ENCODE data around the gene WDR93.
A peak's percentile ranks its signal among the peaks of the same experiment; 100 is the strongest.

WDR93 gene

GRCh38 chr15:89654301-89654761 is 36.3 kb upstream of the WDR93 start:
- TF ChIP-seq, protein P1, sequence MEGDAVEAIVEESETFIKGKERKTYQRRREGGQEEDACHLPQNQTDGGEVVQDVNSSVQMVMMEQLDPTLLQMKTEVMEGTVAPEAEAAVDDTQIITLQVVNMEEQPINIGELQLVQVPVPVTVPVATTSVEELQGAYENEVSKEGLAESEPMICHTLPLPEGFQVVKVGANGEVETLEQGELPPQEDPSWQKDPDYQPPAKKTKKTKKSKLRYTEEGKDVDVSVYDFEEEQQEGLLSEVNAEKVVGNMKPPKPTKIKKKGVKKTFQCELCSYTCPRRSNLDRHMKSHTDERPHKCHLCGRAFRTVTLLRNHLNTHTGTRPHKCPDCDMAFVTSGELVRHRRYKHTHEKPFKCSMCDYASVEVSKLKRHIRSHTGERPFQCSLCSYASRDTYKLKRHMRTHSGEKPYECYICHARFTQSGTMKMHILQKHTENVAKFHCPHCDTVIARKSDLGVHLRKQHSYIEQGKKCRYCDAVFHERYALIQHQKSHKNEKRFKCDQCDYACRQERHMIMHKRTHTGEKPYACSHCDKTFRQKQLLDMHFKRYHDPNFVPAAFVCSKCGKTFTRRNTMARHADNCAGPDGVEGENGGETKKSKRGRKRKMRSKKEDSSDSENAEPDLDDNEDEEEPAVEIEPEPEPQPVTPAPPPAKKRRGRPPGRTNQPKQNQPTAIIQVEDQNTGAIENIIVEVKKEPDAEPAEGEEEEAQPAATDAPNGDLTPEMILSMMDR (IDR thresholded peaks at IDR 0.05; ENCODE audit: low read depth, low read length, poor library complexity, severe bottlenecking) = no peak
- TF ChIP-seq EZH2phosphoT487 (IDR thresholded peaks at IDR 0.05; ENCODE audit: borderline replicate concordance, low read length) = no peak
- H3K27ac ChIP-seq (ENCODE audit: low read depth, low read length) = no peak overlapping the region
- no peaks in the 10 kb centered on the region for H4K20me1 ChIP-seq (ENCODE audit: control insufficient read depth, insufficient read depth, low read depth, low read length)
- H3K9me2 ChIP-seq (replicated peaks; ENCODE audit: control insufficient read depth, low read length) = no peaks in the 10 kb centered on the region
- H3K4me3 ChIP-seq (ENCODE audit: low read length) = no peak overlapping the region
- no peaks in the 10 kb centered on the region for H3K9me3 ChIP-seq (ENCODE audit: control insufficient read depth, insufficient read depth, low read length)
- H3K79me2 ChIP-seq (ENCODE audit: control insufficient read depth, low read length) = no peaks in the 10 kb centered on the region
- no peaks in the 10 kb centered on the region for H3K36me3 ChIP-seq (ENCODE audit: control insufficient read depth, low read length)
- H3K27me3 ChIP-seq (ENCODE audit: control insufficient read depth, low read length) = peaks cover 33% of the 10 kb centered on the region
- no peaks in the 10 kb centered on the region for H3F3A ChIP-seq (ENCODE audit: control insufficient read depth, insufficient read depth)
- no peaks in the 10 kb centered on the region for H3K4me1 ChIP-seq (ENCODE audit: control insufficient read depth, low read length)
- no peak overlapping the region; the same call in 1 of the 2 replicates for H3K4me2 ChIP-seq (ENCODE audit: low read length)

DNA sequence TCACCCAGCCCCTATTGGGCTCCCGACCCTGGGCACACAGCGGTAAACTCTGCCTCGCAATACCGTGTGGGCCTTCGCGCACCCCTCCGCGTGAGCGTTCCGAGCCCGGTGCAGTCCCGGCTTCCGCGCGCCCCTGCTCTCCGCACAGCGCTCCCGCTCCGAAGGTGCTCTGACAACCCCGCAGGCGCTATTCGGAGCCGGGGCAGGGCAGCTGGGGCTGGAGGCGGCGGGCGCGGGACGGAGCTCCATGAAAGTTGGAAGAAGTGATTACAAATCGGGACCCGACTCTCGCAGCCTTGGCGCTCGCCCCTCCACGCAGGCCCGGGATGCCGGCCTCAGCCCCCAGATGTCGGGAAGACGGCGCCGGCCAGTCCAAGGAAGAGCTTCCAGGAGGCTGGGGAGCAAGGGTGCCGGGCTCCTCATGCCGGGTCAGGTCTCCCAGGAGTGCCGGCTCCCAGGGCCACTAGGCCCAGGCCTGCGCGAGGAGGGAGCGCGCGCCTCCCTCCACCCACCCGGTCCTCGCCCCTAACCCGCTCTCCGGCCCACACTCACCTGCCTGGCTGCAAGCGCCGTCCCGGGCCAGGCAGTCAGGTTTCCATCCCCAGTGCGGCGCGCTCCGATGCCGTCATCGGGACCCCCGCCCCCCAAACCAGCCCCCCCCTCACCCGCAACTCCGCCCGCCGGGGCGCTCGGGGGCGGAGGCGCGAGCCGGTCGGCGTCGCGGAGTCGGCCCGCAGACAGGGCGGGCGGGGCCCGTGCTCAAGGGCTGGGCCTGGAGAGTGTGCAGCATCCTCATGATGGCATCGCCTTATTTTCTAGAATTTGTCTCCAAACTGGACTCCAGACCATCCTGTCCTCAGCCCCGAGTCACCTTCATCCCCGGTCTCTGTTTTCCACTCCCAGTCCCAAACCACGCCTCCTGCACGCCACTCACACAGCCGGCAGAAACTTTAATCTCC is 35.5 kb upstream of the WDR93 start, which contains the start of gene KIF7:
TSS of gene KIF7 (minus strand) at position 621 of the 959 bp plus-strand sequence. CDS start 2,537 bp downstream, outside the sequence.
- H3K27me3 ChIP-seq (ENCODE audit: control insufficient read depth, low read length) = peaks cover 36% of the 10 kb centered on the region
- no peaks in the 10 kb centered on the region for H3F3A ChIP-seq (ENCODE audit: control insufficient read depth, insufficient read depth)
- no peaks in the 10 kb centered on the region for H3K4me1 ChIP-seq (ENCODE audit: control insufficient read depth, low read length)
- no peaks in the 10 kb centered on the region for H3K36me3 ChIP-seq (ENCODE audit: control insufficient read depth, low read length)
- no peaks in the 10 kb centered on the region for H3K9me2 ChIP-seq (replicated peaks; ENCODE audit: control insufficient read depth, low read length)
- H3K4me3 ChIP-seq (ENCODE audit: low read length) = peak within 1 kb of the TSS; percentile 20; the same call in 1 of the 2 replicates
- no peak within 1 kb of the TSS for H3K27ac ChIP-seq (ENCODE audit: low read depth, low read length)
- no peaks in the 10 kb centered on the region for H3K79me2 ChIP-seq (ENCODE audit: control insufficient read depth, low read length)
- H4K20me1 ChIP-seq (ENCODE audit: control insufficient read depth, insufficient read depth, low read depth, low read length) = no peaks in the 10 kb centered on the region
- no peaks in the 10 kb centered on the region for H3K9me3 ChIP-seq (ENCODE audit: control insufficient read depth, insufficient read depth, low read length)
- peak within 1 kb of the TSS; percentile 34 for H3K4me2 ChIP-seq (ENCODE audit: low read length)
- TF ChIP-seq, protein P1 (IDR thresholded peaks at IDR 0.05; ENCODE audit: low read depth, low read length, poor library complexity, severe bottlenecking) = no peak
- TF ChIP-seq EZH2phosphoT487 (IDR thresholded peaks at IDR 0.05; ENCODE audit: borderline replicate concordance, low read length) = peak; percentile 68; the same call in 1 of the 2 replicates

- no peaks in the 10 kb centered on the region for H3K79me2 ChIP-seq (ENCODE audit: control insufficient read depth, low read length)
- H3K4me2 ChIP-seq (ENCODE audit: low read length) = no peak overlapping the region
- no peaks in the 10 kb centered on the region for H3F3A ChIP-seq (ENCODE audit: control insufficient read depth, insufficient read depth)
- no peaks in the 10 kb centered on the region for H4K20me1 ChIP-seq (ENCODE audit: control insufficient read depth, insufficient read depth, low read depth, low read length)
- H3K27ac ChIP-seq (ENCODE audit: low read depth, low read length) = no peak overlapping the region
- no peak overlapping the region for H3K4me3 ChIP-seq (ENCODE audit: low read length)
- H3K4me1 ChIP-seq (ENCODE audit: control insufficient read depth, low read length) = no peaks in the 10 kb centered on the region
- no peaks in the 10 kb centered on the region for H3K9me2 ChIP-seq (replicated peaks; ENCODE audit: control insufficient read depth, low read length)
- H3K27me3 ChIP-seq (ENCODE audit: control insufficient read depth, low read length) = peaks cover 42% of the 10 kb centered on the region
- TF ChIP-seq, protein P1 (IDR thresholded peaks at IDR 0.05; ENCODE audit: low read depth, low read length, poor library complexity, severe bottlenecking) = no peak
- TF ChIP-seq EZH2phosphoT487 (IDR thresholded peaks at IDR 0.05; ENCODE audit: borderline replicate concordance, low read length) = no peak
- H3K9me3 ChIP-seq (ENCODE audit: control insufficient read depth, insufficient read depth, low read length) = no peaks in the 10 kb centered on the region
- no peaks in the 10 kb centered on the region for H3K36me3 ChIP-seq (ENCODE audit: control insufficient read depth, low read length)
Measured at GRCh38 chr15:89656116-89656815, 34.3 kb upstream of the WDR93 start.
